Suprapubic skin (tissue), 4 donors: ENCODE data around the gene MLPH.

Source experiments
- CTCF ChIP-seq, 2 donors: fragments of 200-600 bp in 1 of 2; fragments of 450-650 bp in 1 of 2; sonication (generic) in 1 of 2; IDR thresholded peaks; one replicate each; pipeline ENCODE4 v1.5.1; 2016 to 2019; ENCODE audit warnings: antibody characterized with exemption in 2 of 2, mild to moderate bottlenecking in 1 of 2, moderate library complexity in 1 of 2
- EP300 ChIP-seq: sonication (generic); formaldehyde crosslinking; IDR thresholded peaks from one replicate; pipeline ENCODE4 v1.6.1; 2017; ENCODE audit warnings: antibody characterized with exemption
- POLR2A ChIP-seq, 2 donors: fragments of 450-650 bp; IDR thresholded peaks; one replicate each; pipeline ENCODE4 v1.6.1; 2017; ENCODE audit warnings: antibody characterized with exemption in 2 of 2, mild to moderate bottlenecking in 2 of 2, moderate library complexity in 2 of 2
- POLR2AphosphoS5 ChIP-seq, 3 donors: sonication (generic); formaldehyde crosslinking; IDR thresholded peaks; one replicate each; pipeline ENCODE4 v1.6.1; 2017; ENCODE audit warnings: antibody characterized with exemption in 3 of 3

- TF ChIP-seq POLR2A (IDR thresholded peaks at IDR 0.05) (no peak), CTCF (IDR thresholded peaks at IDR 0.05) (no peak), POLR2AphosphoS5 (IDR thresholded peaks at IDR 0.05) (no peak), EP300 (no peak)
These were observed 116.1 kb downstream of the MLPH start for GRCh38 chr2:237603049-237603717.
